Calu3 (cell line): ENCODE measurements around the gene PAAF1. TPM values are rescaled to one million over a fixed set of nuclear protein-coding genes. Genes with fewer than 3 reads are reported as not detected.
A peak's percentile ranks its signal among the peaks of the same experiment; 100 is the strongest.

Source experiments
- BruUV-seq: library from RNA; stranded (reverse); fragments of 400-500 nt; replicated peaks from 2 replicates; lab custom pipeline; 2021; lab: Mats Ljungman, UMichigan
- CTCF ChIA-PET: fragments of 300-600 bp; sonication (Branson Sonifier 250); formaldehyde crosslinking; loops from one replicate; lab custom pipeline; 2022; ENCODE audit warnings: antibody characterized with exemption; lab: Charles Lee
- DNase-seq: peaks from one replicate; pipeline ENCODE4 v3.0.0; 2022
- H3K27ac Mint-ChIP-seq: one replicate; pipeline ENCODE4 v1.8.0; 2022; ENCODE audit warnings: mixed read lengths; ENCODE audit not compliant: unreplicated experiment
- H3K27me3 Mint-ChIP-seq: one replicate; pipeline ENCODE4 v1.8.0; 2022; ENCODE audit warnings: mixed read lengths; ENCODE audit not compliant: unreplicated experiment
- H3K36me3 Mint-ChIP-seq: one replicate; pipeline ENCODE4 v1.8.0; 2022; ENCODE audit warnings: mild to moderate bottlenecking, moderate library complexity, mixed read lengths; ENCODE audit not compliant: insufficient read depth, unreplicated experiment
- H3K4me1 Mint-ChIP-seq: one replicate; pipeline ENCODE4 v1.8.0; 2022; ENCODE audit warnings: mild to moderate bottlenecking, low read depth, mixed read lengths; ENCODE audit not compliant: unreplicated experiment
- H3K4me3 Mint-ChIP-seq: one replicate; pipeline ENCODE4 v1.8.0; 2022; ENCODE audit warnings: mild to moderate bottlenecking, low read depth, moderate library complexity, mixed read lengths; ENCODE audit not compliant: unreplicated experiment
- H3K9me3 Mint-ChIP-seq: one replicate; pipeline ENCODE4 v1.8.0; 2022; ENCODE audit warnings: low read depth, mixed read lengths; ENCODE audit not compliant: unreplicated experiment
- CTCF ChIP-seq: fragments of 200-600 bp; IDR thresholded peaks from one replicate; pipeline ENCODE4 v1.8.0; 2022; ENCODE audit warnings: antibody characterized with exemption; ENCODE audit not compliant: unreplicated experiment
- intact Hi-C: fragments of 100-400 bp; cut with micrococcal nuclease; formaldehyde crosslinking; loops from one replicate; pipeline ENCODE4 v1.10.0; 2022; ENCODE audit not compliant: unreplicated experiment
- total RNA-seq: library from RNA; stranded (reverse); gene quantifications from 2 replicates; pipeline ENCODE4 v1.2.3, GENCODE V29; 2022

The PAAF1 gene
- total RNA-seq, 1 experiment from 2014 or later = 23.0 TPM

- CTCF ChIA-PET = interaction anchor here (0.7 kb wide), 1 partner anchor 123 kb away, joined by 5 read pairs; no protein-coding TSS in a partner anchor
- Mint-ChIP-seq H3K27me3 (no peaks in the 10 kb centered on the region), H3K4me1 (peaks cover 8% of the 10 kb centered on the region), H3K36me3 (peaks cover 5% of the 10 kb centered on the region), H3K27ac (no peak overlapping the region), H3K9me3 (no peaks in the 10 kb centered on the region), H3K4me3 (no peak overlapping the region)
- TF ChIP-seq CTCF = no peak
- DNase-seq = no peak
- intact Hi-C loops = no loop called here
- no TSS peak for BruUV-seq
These were observed 16.2 kb downstream of the PAAF1 start for GRCh38 chr11:73893041-73893440.

- no peaks in the 10 kb centered on the region for H3K27me3 Mint-ChIP-seq
- BruUV-seq = no TSS peak
- H3K9me3 Mint-ChIP-seq = no peaks in the 10 kb centered on the region
- H3K4me3 Mint-ChIP-seq = no peak overlapping the region
- no peak for TF ChIP-seq CTCF
- CTCF ChIA-PET = interaction anchor here (0.6 to 1.3 kb wide), 2 partner anchors 16 to 184 kb away, joined by 3 read pairs; no protein-coding TSS in a partner anchor
- no peak overlapping the region for H3K27ac Mint-ChIP-seq
- DNase-seq = no peak
- no peaks in the 10 kb centered on the region for H3K4me1 Mint-ChIP-seq
- H3K36me3 Mint-ChIP-seq = no peaks in the 10 kb centered on the region
- intact Hi-C loops = no loop called here
These were observed 18.0 kb downstream of the PAAF1 start for GRCh38 chr11:73894725-73895335.

GRCh38 chr11:73902303-73902702 is 25.5 kb downstream of the PAAF1 start:
- Mint-ChIP-seq H3K36me3 (peaks cover 6% of the 10 kb centered on the region), H3K4me1 (no peaks in the 10 kb centered on the region)

GRCh38 chr11:73907191-73907590 is 30.4 kb downstream of the PAAF1 start:
- Mint-ChIP-seq H3K27me3 (no peaks in the 10 kb centered on the region), H3K27ac (no peak overlapping the region), H3K9me3 (no peaks in the 10 kb centered on the region), H3K4me1 (no peaks in the 10 kb centered on the region), H3K36me3 (peaks cover 6% of the 10 kb centered on the region), H3K4me3 (no peak overlapping the region)
- peak; percentile 17 for DNase-seq
- CTCF ChIA-PET = interaction anchor here (0.5 kb wide), 1 partner anchor 1440 kb away, joined by 4 read pairs; no protein-coding TSS in a partner anchor
- intact Hi-C loops = no loop called here
- TF ChIP-seq CTCF = no peak
- no TSS peak for BruUV-seq

More at GRCh38 chr11:73902303-73902702, 25.5 kb downstream of the PAAF1 start:
- CTCF ChIA-PET = no interaction called here
- Mint-ChIP-seq H3K27me3 (no peaks in the 10 kb centered on the region), H3K27ac (no peak overlapping the region), H3K4me3 (no peak overlapping the region), H3K9me3 (no peaks in the 10 kb centered on the region)
- TF ChIP-seq CTCF = no peak
- no TSS peak for BruUV-seq
- no peak for DNase-seq
- intact Hi-C loops = no loop called here
